Tibial artery (tissue), 4 donors: ENCODE data around the gene P4HA3.

Experiments used
- DNase-seq, 2 donors: peaks; one replicate each; pipeline ENCODE4 v3.0.0-alpha.2; 2019
- H3K27ac ChIP-seq, 2 donors: fragments of 200-600 bp; sonication (generic) in 1 of 2; 1 replicate in 1 of 2; 2 replicates in 1 of 2; pipeline ENCODE4 v1.5.1; 2018 to 2019; ENCODE audit warnings: mild to moderate bottlenecking in 1 of 2
- H3K27me3 ChIP-seq, 2 donors: fragments of 200-600 bp; sonication (generic) in 1 of 2; one replicate each; pipeline versions ENCODE4 v1.5.1 to v1.6.0; 2016 to 2019
- H3K36me3 ChIP-seq, 3 donors: fragments of 200-600 bp; sonication (generic) in 2 of 3; one replicate each; pipeline ENCODE4 v1.5.1; 2016 to 2019; ENCODE audit warnings: mild to moderate bottlenecking in 2 of 3
- H3K4me1 ChIP-seq, 4 donors: fragments of 200-600 bp; sonication (generic) in 2 of 4; 1 replicate in 3 of 4; 2 replicates in 1 of 4; pipeline ENCODE4 v1.5.1; 2016 to 2019
- H3K4me3 ChIP-seq, 2 donors: fragments of 200-600 bp; sonication (generic) in 1 of 2; 1 replicate in 1 of 2; 2 replicates in 1 of 2; pipeline ENCODE4 v1.5.1; 2018 to 2019; ENCODE audit warnings: mild to moderate bottlenecking in 2 of 2
- H3K9me3 ChIP-seq, 3 donors: fragments of 200-600 bp; sonication (generic) in 1 of 3; one replicate each; pipeline ENCODE4 v1.5.1; 2016 to 2019
- intact Hi-C: fragments of 100-400 bp; cut with DNase I; formaldehyde crosslinking; loops from one replicate; pipeline ENCODE4 v1.15.0; 2023; ENCODE audit warnings: low total_unique reads
- TF ChIP-seq, protein P1 (sequence below), 2 experiments: fragments of 200-600 bp in 1 of 2; fragments of 450-650 bp in 1 of 2; IDR thresholded peaks; one replicate each; pipeline ENCODE4 v1.5.1; 2017 to 2019; ENCODE audit warnings: antibody characterized with exemption in 2 of 2, mild to moderate bottlenecking in 1 of 2, moderate library complexity in 1 of 2

The P4HA3 gene

GRCh38 chr11:74282421-74282820, 29.0 kb downstream of the P4HA3 start:
- Histone ChIP-seq H3K9me3 (no peaks in the 10 kb centered on the region), H3K4me1 (peaks cover 0 to 13% (median 7%) of the 10 kb centered on the region in 4 donors), H3K36me3 (no peaks in the 10 kb centered on the region), H3K4me3 (no peak overlapping the region), H3K27me3 (no peaks in the 10 kb centered on the region), H3K27ac (no peak overlapping the region)
- TF ChIP-seq, protein P1, sequence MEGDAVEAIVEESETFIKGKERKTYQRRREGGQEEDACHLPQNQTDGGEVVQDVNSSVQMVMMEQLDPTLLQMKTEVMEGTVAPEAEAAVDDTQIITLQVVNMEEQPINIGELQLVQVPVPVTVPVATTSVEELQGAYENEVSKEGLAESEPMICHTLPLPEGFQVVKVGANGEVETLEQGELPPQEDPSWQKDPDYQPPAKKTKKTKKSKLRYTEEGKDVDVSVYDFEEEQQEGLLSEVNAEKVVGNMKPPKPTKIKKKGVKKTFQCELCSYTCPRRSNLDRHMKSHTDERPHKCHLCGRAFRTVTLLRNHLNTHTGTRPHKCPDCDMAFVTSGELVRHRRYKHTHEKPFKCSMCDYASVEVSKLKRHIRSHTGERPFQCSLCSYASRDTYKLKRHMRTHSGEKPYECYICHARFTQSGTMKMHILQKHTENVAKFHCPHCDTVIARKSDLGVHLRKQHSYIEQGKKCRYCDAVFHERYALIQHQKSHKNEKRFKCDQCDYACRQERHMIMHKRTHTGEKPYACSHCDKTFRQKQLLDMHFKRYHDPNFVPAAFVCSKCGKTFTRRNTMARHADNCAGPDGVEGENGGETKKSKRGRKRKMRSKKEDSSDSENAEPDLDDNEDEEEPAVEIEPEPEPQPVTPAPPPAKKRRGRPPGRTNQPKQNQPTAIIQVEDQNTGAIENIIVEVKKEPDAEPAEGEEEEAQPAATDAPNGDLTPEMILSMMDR (IDR thresholded peaks at IDR 0.05): no peak
- no peak for DNase-seq
- intact Hi-C loops: no loop called here

DNA sequence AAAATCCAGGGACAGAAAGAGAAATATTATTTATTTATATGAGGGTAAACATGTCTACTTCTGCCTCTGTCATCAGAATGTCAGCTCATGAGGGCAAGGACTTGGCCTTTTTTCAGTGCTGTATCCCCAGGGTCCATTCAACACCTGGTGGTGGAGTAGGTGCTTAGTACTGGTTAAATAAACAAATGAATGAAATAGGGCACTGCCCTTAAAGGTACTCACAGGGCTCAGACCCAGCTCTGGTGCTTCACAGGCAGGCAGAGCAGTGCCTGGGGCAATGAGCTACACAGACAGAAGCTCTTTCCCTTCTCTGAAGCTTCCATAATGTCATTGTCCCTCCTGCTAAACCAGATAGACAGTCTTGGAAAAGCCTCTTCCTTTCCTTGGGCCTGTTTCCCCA, 30.9 kb downstream of the P4HA3 start:
- intact Hi-C loops: no loop called here
- Histone ChIP-seq H3K4me1 (peaks cover 0 to 13% (median 7%) of the 10 kb centered on the region in 4 donors), H3K9me3 (no peaks in the 10 kb centered on the region), H3K4me3 (no peak overlapping the region), H3K27ac (no peak overlapping the region), H3K36me3 (no peaks in the 10 kb centered on the region), H3K27me3 (no peaks in the 10 kb centered on the region)
- no peak for DNase-seq
- TF ChIP-seq, protein P1 (IDR thresholded peaks at IDR 0.05): no peak

DNA sequence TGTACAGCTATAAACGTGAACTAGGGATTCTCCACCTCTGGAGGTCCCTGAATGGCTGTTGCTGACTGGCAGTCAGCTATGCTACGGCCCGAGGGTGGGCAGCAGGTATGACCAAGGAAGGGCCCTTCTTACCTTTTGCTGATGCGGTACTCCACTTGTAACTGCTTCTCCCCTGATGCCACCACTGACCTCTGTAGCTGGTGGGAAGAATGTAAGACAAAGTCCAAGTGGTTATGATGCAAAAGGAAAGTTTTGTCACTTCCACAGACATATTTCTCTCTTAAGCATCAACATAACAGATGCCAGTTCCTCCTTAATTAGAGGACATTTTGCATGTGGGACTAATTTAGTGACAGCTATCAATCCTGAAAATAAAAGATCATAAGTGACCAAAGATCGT, 32.2 kb downstream of the P4HA3 start:
- H3K36me3 ChIP-seq: no peaks in the 10 kb centered on the region
- no peak overlapping the region for H3K4me3 ChIP-seq
- intact Hi-C loops: no loop called here
- H3K4me1 ChIP-seq: peaks cover 0 to 13% (median 7%) of the 10 kb centered on the region in 4 donors
- H3K27ac ChIP-seq: peak overlapping the region in 1 of 2 donors; percentile 43
- H3K27me3 ChIP-seq: no peaks in the 10 kb centered on the region
- TF ChIP-seq, protein P1 (IDR thresholded peaks at IDR 0.05): no peak
- no peaks in the 10 kb centered on the region for H3K9me3 ChIP-seq
- DNase-seq: no peak

DNA sequence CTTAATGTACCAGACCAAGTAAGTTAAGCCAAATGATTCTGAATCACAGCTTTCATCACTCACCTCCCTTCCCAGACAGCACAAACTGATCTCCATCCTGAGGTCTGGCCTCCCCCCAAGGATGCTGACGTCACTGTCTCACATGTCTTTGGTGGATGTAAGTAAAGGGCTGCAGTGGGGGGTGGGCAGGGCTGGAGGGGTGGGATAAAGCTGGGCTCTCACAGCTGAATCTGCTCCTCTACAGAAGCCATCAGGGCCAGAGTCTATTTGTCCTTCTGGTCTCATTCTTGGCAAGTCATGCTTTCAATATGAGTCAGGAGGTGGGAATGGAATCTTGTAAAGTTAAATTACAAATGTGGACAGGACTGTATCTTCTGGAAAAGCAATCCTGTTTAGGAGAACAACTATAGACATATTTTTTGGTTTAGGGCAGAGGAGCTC, 32.7 kb downstream of the P4HA3 start:
- peak; percentile 81 to 84 for DNase-seq
- Histone ChIP-seq H3K4me1 (peaks cover 0 to 13% (median 7%) of the 10 kb centered on the region in 4 donors), H3K27me3 (no peaks in the 10 kb centered on the region), H3K9me3 (no peaks in the 10 kb centered on the region), H3K27ac (peak overlapping the region in 1 of 2 donors; percentile 43), H3K36me3 (no peaks in the 10 kb centered on the region), H3K4me3 (no peak overlapping the region)
- TF ChIP-seq, protein P1 (IDR thresholded peaks at IDR 0.05): no peak
- intact Hi-C loops: no loop called here

GRCh38 chr11:74278103-74278502, 33.3 kb downstream of the P4HA3 start:
- no peaks in the 10 kb centered on the region for H3K27me3 ChIP-seq
- TF ChIP-seq, protein P1 (IDR thresholded peaks at IDR 0.05): no peak

DNA sequence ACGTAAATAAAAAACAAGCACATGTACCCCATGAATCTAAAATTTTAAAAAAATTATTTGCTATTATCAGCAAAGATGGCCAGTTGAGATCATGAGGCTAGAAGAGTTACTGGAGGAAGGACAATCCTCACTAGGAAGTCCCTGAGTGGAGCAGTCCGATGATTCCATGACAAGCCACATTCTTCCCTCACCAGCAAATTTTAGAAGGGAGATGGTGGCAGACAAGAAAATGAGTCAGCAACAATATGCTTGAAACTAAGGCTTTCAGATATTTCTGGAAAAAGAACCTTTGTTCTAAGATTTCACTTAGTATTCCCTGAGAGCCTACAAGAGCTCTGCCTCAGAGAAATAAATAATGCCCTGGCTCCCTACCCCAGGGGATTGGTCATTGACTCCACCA, 34.9 kb downstream of the P4HA3 start:
- intact Hi-C loops: no loop called here
- DNase-seq: no peak
- TF ChIP-seq, protein P1 (IDR thresholded peaks at IDR 0.05): no peak

More at GRCh38 chr11:74278103-74278502, 33.3 kb downstream of the P4HA3 start:
- Histone ChIP-seq H3K4me1 (peaks cover 0 to 13% (median 7%) of the 10 kb centered on the region in 4 donors), H3K27ac (peak overlapping the region in 1 of 2 donors; percentile 23), H3K9me3 (no peaks in the 10 kb centered on the region), H3K36me3 (no peaks in the 10 kb centered on the region), H3K4me3 (no peak overlapping the region)
- no peak for DNase-seq
- intact Hi-C loops: no loop called here

More for the DNA sequence above, 34.9 kb downstream of the P4HA3 start:
- H3K36me3 ChIP-seq: no peaks in the 10 kb centered on the region
- no peaks in the 10 kb centered on the region for H3K9me3 ChIP-seq
- H3K4me1 ChIP-seq: peaks cover 0 to 13% (median 7%) of the 10 kb centered on the region in 4 donors
- no peak overlapping the region for H3K4me3 ChIP-seq
- no peaks in the 10 kb centered on the region for H3K27me3 ChIP-seq
- H3K27ac ChIP-seq: no peak overlapping the region
